Stomach (tissue), 4 donors: ENCODE results near the gene KAT7.

Experiments used
- EP300 ChIP-seq: sonication (generic); formaldehyde crosslinking; IDR thresholded peaks from one replicate; pipeline ENCODE4 v1.6.1; 2017; ENCODE audit warnings: antibody characterized with exemption
- POLR2A ChIP-seq, 4 donors: fragments of 450-650 bp; IDR thresholded peaks; one replicate each; pipeline ENCODE4 v1.6.1; 2016; ENCODE audit warnings: antibody characterized with exemption in 4 of 4, control low read depth in 2 of 4, mild to moderate bottlenecking in 1 of 4, moderate library complexity in 1 of 4
- POLR2AphosphoS5 ChIP-seq, 3 donors: sonication (generic); formaldehyde crosslinking; IDR thresholded peaks; one replicate each; pipeline ENCODE4 v1.6.1; 2016; ENCODE audit warnings: antibody characterized with exemption in 3 of 3
- TF ChIP-seq, protein P1 (sequence below), 7 experiments: fragments of 450-650 bp in 4 of 7; fragments of 200-600 bp in 3 of 7; sonication (generic) in 3 of 7; IDR thresholded peaks; one replicate each; pipeline ENCODE4 v1.5.1; 2016 to 2019; ENCODE audit warnings: antibody characterized with exemption in 7 of 7, control low read depth in 2 of 7, mild to moderate bottlenecking in 1 of 7

DNA sequence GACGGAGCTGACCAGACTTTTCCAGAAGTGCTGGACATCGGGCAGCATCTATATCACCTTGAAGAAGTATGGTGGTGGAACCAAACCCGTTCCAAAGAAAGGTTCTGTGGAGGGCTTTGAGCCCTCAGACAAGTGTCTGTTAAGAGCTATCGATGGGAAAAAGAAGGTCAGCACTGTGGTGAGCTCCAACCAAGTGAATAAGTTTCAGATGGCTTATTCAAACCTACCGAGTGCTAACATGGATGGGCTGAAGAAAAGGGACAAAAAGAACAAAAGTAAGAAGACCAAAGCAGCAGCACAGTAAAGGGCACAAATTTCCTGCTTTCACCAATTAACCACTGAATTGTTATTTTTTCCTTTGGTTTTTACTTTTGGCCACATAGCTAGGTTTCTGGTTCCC is 6.9 kb downstream of the KAT7 start:
- TF ChIP-seq, protein P1, sequence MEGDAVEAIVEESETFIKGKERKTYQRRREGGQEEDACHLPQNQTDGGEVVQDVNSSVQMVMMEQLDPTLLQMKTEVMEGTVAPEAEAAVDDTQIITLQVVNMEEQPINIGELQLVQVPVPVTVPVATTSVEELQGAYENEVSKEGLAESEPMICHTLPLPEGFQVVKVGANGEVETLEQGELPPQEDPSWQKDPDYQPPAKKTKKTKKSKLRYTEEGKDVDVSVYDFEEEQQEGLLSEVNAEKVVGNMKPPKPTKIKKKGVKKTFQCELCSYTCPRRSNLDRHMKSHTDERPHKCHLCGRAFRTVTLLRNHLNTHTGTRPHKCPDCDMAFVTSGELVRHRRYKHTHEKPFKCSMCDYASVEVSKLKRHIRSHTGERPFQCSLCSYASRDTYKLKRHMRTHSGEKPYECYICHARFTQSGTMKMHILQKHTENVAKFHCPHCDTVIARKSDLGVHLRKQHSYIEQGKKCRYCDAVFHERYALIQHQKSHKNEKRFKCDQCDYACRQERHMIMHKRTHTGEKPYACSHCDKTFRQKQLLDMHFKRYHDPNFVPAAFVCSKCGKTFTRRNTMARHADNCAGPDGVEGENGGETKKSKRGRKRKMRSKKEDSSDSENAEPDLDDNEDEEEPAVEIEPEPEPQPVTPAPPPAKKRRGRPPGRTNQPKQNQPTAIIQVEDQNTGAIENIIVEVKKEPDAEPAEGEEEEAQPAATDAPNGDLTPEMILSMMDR (IDR thresholded peaks at IDR 0.05), result no peak
- TF ChIP-seq POLR2AphosphoS5 (IDR thresholded peaks at IDR 0.05) (no peak), POLR2A (IDR thresholded peaks at IDR 0.05) (no peak), EP300 (no peak)
